ENCODE data around the gene POU6F2.

GRCh38 chr7:39349452-39350123, 371.9 kb downstream of the POU6F2 start:
- TF ChIP-seq ZNF331 (CRISPR knock-in tag; IDR thresholded peaks at IDR 0.05; ENCODE audit: low read depth) (no peak), CTCF (conservative IDR thresholded peaks at IDR 0.05; ENCODE audit: low read depth in 2 of 2) (no peak), POLR2AphosphoS5 (IDR thresholded peaks at IDR 0.05; ENCODE audit: low read depth) (no peak), EZH2 (IDR thresholded peaks at IDR 0.05; ENCODE audit: low read depth, unreplicated experiment) (no peak), EZH2phosphoT487 (IDR thresholded peaks at IDR 0.05; ENCODE audit: unreplicated experiment) (no peak), CREB1 (CRISPR knock-in tag; IDR thresholded peaks at IDR 0.05; ENCODE audit: low read depth) (no peak), JUNB (IDR thresholded peaks at IDR 0.05; ENCODE audit: unreplicated experiment) (no peak)
- TF ChIP-seq, protein P1, sequence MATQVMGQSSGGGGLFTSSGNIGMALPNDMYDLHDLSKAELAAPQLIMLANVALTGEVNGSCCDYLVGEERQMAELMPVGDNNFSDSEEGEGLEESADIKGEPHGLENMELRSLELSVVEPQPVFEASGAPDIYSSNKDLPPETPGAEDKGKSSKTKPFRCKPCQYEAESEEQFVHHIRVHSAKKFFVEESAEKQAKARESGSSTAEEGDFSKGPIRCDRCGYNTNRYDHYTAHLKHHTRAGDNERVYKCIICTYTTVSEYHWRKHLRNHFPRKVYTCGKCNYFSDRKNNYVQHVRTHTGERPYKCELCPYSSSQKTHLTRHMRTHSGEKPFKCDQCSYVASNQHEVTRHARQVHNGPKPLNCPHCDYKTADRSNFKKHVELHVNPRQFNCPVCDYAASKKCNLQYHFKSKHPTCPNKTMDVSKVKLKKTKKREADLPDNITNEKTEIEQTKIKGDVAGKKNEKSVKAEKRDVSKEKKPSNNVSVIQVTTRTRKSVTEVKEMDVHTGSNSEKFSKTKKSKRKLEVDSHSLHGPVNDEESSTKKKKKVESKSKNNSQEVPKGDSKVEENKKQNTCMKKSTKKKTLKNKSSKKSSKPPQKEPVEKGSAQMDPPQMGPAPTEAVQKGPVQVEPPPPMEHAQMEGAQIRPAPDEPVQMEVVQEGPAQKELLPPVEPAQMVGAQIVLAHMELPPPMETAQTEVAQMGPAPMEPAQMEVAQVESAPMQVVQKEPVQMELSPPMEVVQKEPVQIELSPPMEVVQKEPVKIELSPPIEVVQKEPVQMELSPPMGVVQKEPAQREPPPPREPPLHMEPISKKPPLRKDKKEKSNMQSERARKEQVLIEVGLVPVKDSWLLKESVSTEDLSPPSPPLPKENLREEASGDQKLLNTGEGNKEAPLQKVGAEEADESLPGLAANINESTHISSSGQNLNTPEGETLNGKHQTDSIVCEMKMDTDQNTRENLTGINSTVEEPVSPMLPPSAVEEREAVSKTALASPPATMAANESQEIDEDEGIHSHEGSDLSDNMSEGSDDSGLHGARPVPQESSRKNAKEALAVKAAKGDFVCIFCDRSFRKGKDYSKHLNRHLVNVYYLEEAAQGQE (IDR thresholded peaks at IDR 0.05; ENCODE audit: unreplicated experiment): no peak

Data from GM23338 (cell line).